22Rv1 (cell line): ENCODE results near the gene DHTKD1.
"Not testable (repeated sequence)": the region's sequence is repeated elsewhere in the genome, so short reads cannot be mapped to it uniquely, and the experiment has no call there.

Experiments
- H3K27ac ChIP-seq: fragments of 450-650 bp; 2 replicates; pipeline ENCODE4 v1.5.1; 2017
- CTCF ChIP-seq: fragments of 450-650 bp; IDR thresholded peaks from 2 replicates; pipeline ENCODE4 v1.5.1; 2017; ENCODE audit warnings: mild to moderate bottlenecking
- ZFX ChIP-seq: fragments of 450-650 bp; IDR thresholded peaks from 2 replicates; pipeline ENCODE4 v1.6.1; 2017; ENCODE audit warnings: antibody characterized with exemption, borderline replicate concordance

The DHTKD1 gene

GRCh38 chr10:12165999-12166775 lies 97.4 kb downstream of the DHTKD1 start:
- no peak for TF ChIP-seq ZFX
- TF ChIP-seq CTCF, result no peak
- no peak overlapping the region for H3K27ac ChIP-seq

- H3K27ac ChIP-seq, result not testable (repeated sequence)
These were observed 102.8 kb downstream of the DHTKD1 start for GRCh38 chr10:12171512-12171911.
